ENCODE data around the gene HPSE2.

- TF ChIP-seq CTCF (conservative IDR thresholded peaks at IDR 0.05) (no peak), ZFX (IDR thresholded peaks at IDR 0.05) (no peak)
These were observed 648.4 kb downstream of the HPSE2 start for GRCh38 chr10:98587156-98587837.

All from C4-2B (cell line).